Stimulated activated CD4-positive, alpha-beta T cell treated with anti-CD3 and anti-CD28 coated beads, Interleukin-2, amount 100 ng/mL, for 24 hours (primary cell): ENCODE results near the gene CEL.
"Not testable (repeated sequence)": the region's sequence is repeated elsewhere in the genome, so short reads cannot be mapped to it uniquely, and the experiment has no call there.

ENCODE experiments used
- DNase-seq, 2 donors: peaks; one replicate each; pipeline ENCODE4 v3.0.0-alpha.2; 2020

The CEL gene

DNA sequence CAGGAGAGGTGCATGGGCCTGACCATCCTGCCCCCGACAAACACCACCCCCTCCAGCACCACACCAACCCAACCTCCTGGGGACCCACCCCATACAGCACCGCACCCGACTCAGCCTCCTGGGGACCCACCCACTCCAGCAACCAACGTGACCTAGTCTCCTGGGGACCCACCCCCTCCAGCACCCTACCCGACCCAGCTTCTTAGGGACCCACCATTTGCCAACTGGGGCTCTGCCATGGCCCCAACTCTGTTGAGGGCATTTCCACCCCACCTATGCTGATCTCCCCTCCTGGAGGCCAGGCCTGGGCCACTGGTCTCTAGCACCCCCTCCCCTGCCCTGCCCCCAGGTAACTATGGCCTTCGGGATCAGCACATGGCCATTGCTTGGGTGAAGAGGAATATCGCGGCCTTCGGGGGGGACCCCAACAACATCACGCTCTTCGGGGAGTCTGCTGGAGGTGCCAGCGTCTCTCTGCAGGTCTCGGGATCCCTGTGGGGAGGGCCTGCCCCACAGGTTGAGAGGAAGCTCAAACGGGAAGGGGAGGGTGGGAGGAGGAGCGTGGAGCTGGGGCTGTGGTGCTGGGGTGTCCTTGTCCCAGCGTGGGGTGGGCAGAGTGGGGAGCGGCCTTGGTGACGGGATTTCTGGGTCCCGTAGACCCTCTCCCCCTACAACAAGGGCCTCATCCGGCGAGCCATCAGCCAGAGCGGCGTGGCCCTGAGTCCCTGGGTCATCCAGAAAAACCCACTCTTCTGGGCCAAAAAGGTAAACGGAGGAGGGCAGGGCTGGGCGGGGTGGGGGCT lies 4.6 kb downstream of the CEL start:
- DNase-seq: no peak

DNA sequence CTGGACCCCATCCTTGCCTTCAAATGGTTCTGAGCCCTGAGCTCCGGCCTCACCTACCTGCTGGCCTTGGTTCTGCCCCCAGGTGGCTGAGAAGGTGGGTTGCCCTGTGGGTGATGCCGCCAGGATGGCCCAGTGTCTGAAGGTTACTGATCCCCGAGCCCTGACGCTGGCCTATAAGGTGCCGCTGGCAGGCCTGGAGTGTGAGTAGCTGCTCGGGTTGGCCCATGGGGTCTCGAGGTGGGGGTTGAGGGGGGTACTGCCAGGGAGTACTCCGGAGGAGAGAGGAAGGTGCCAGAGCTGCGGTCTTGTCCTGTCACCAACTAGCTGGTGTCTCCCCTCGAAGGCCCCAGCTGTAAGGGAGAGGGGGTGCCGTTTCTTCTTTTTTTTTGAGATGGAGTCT lies 5.2 kb downstream of the CEL start:
- DNase-seq: no peak

DNA sequence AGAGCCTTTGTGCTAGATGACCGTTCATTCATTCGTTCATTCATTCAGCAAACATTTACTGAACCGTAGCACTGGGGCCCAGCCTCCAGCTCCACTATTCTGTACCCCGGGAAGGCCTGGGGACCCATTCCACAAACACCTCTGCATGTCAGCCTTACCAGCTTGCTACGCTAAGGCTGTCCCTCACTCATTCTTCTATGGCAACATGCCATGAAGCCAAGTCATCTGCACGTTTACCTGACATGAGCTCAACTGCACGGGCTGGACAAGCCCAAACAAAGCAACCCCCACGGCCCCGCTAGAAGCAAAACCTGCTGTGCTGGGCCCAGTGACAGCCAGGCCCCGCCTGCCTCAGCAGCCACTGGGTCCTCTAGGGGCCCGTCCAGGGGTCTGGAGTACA lies 6.0 kb downstream of the CEL start:
- no peak for DNase-seq

DNA sequence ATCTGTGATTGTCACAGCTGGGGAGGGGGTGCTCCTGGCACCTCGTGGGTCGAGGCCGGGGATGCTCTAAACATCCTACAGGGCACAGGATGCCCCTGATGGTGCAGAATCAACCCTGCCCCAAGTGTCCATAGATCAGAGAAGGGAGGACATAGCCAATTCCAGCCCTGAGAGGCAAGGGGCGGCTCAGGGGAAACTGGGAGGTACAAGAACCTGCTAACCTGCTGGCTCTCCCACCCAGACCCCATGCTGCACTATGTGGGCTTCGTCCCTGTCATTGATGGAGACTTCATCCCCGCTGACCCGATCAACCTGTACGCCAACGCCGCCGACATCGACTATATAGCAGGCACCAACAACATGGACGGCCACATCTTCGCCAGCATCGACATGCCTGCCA lies 6.7 kb downstream of the CEL start:
- DNase-seq: not testable (repeated sequence)

DNA sequence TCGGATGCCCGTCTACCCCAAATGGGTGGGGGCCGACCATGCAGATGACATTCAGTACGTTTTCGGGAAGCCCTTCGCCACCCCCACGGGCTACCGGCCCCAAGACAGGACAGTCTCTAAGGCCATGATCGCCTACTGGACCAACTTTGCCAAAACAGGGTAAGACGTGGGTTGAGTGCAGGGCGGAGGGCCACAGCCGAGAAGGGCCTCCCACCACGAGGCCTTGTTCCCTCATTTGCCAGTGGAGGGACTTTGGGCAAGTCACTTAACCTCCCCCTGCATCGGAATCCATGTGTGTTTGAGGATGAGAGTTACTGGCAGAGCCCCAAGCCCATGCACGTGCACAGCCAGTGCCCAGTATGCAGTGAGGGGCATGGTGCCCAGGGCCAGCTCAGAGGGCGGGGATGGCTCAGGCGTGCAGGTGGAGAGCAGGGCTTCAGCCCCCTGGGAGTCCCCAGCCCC lies 8.8 kb downstream of the CEL start:
- not testable (repeated sequence) for DNase-seq

DNA sequence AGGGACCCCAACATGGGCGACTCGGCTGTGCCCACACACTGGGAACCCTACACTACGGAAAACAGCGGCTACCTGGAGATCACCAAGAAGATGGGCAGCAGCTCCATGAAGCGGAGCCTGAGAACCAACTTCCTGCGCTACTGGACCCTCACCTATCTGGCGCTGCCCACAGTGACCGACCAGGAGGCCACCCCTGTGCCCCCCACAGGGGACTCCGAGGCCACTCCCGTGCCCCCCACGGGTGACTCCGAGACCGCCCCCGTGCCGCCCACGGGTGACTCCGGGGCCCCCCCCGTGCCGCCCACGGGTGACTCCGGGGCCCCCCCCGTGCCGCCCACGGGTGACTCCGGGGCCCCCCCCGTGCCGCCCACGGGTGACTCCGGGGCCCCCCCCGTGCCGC lies 9.2 kb downstream of the CEL start:
- DNase-seq: not testable (repeated sequence)

DNA sequence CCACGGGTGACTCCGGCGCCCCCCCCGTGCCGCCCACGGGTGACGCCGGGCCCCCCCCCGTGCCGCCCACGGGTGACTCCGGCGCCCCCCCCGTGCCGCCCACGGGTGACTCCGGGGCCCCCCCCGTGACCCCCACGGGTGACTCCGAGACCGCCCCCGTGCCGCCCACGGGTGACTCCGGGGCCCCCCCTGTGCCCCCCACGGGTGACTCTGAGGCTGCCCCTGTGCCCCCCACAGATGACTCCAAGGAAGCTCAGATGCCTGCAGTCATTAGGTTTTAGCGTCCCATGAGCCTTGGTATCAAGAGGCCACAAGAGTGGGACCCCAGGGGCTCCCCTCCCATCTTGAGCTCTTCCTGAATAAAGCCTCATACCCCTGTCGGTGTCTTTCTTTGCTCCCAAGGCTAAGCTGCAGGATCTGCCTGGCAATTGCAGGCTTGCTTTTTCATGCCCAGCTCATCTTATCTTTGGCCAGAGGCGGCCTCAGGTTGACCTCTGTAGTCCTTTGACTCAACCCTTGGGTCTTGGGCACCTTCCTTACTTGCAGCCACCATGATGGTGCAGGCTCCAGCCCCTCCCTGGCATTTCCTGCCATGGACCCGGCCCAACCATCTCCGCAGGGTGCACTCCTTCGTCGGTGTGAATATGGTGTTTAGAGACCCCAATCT lies 9.8 kb downstream of the CEL start:
- no peak for DNase-seq

DNA sequence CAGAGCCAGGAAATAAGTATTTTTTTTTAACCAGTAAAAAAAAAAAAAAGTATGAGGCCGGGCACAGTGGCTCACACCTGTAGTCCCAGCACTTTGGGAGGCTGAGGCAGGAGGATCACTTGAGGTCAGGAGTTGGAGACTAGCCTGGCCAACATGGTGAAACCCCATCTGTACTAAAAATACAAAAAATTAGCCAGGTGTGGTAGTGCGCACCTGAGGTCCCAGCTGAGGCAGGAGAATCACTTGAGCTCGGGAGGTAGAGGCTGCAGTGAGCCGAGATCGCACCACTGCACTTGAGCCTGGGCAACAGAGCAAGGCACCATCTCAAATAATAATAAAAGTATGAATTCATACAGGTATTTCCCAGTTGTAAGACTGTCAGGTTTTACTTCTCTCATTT lies 10.4 kb downstream of the CEL start:
- DNase-seq: not testable (repeated sequence)

DNA sequence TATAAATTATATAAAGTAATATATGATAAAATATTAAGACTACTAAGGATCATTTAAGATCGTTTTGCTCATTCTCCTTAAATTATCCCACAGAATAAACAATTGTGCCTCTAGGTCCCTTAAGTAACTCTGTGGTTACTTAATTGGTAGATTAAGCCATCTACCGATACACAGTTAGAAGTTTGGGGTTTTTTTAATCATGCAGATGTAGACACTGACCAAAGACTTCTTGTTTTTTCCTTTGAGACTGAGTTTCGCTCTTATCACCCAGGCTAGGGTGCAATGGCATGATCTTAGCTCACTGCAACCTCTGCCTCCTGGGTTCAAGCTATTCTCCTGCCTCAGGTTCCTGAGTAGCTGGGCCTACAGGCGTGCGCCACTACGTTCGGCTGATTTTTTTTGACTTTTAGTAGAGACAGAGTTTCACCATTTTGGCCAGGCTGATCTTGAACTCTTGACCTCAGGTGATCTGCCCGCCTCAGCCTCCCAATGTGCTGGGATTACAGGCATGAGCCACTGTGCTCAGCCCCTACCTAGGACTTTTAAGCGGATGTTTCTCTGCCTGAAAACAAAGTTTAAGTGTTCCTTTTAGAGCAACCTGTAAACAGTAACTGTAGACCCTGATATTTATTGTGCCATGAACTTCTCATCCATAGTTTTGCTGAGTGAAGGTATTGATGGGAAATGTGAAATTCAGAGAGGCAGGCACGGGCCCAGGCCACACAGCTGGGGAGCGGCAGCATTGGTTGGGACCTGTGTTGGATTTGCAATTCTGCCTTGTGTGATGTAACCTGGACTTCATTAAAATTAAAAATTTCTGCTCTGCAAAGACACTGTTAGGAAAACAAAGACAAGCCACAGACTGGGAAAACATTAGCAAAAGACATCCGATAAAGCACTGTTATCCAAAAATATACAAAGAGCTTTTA lies 11.6 kb downstream of the CEL start:
- DNase-seq: no peak

DNA sequence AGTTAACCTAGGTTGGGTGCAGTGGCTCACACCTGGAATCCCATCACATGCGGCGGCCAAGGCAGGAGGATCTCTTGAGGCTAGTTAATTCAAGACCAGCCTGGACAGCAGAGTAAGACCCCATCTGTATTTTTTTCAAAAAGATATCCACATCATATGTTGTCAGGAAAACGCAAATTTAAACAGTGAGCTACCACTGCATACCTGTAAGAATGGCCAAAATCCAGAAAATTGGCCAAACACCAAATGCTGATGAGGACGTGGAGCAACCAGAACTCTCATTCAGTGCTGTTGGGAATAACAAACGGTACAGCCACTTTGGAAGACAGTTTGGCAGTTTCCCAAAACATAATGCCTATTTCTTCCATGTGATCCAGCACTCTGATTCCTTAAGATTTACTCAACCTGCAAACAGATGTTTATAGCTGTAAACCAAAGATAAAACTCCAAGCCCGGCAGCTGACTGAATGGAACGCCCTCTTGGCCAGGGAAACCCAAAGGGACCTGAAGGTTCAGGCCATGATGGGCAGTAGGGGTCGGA lies 12.4 kb downstream of the CEL start:
- DNase-seq: no peak

DNA sequence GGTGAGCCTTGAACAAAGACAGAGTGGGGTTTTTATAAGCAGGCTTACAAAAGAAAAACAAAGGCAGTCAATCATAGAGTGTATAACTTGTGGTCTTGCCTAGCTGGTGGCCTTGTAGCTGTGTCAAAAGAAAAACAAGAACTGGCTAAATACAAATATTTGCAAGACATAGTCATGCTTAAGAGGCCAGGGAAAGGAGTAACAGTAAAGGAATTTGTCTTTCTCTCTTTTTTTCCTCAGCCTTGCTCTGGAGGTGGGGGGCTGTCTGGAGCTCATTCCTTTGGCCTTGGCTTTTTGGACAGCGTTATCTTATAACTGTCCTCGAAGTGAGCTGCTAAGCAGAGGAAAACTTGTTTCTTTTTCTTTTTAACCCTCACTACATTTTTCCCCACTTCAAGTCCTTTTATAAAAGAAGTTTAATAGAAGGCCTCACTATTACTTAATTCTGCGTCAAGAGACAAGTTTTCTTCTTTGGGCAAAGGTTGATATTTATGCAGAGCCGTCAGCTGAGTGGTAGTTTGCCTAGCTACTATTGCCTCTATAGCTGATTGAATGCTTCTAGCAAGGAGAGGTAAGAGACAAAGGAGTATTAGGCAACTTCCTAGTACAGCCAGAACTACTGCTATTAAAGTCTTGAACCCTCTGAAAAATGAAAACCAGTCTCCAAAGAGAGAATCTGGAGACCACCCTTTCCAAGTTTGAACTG lies 14.3 kb downstream of the CEL start:
- DNase-seq: no peak

DNA sequence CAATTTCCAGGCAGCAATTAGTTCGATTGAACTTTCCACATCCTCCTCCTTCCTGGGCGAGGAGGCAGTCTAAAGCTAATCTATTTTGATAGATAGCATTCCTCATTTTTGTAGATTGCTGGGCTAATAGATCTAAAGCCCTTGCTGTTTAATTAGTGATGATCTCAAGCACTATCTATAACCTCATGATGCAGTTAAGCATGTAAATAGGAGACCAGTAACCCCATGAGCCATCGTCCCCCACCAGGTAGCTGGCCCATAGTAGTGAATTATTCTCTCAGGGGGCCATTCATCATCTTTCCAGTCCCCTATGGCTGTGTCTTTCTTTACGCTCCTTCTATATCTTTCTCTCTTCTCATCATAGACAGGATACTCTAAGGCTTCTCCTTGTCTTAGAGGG lies 14.9 kb downstream of the CEL start:
- no peak for DNase-seq

DNA sequence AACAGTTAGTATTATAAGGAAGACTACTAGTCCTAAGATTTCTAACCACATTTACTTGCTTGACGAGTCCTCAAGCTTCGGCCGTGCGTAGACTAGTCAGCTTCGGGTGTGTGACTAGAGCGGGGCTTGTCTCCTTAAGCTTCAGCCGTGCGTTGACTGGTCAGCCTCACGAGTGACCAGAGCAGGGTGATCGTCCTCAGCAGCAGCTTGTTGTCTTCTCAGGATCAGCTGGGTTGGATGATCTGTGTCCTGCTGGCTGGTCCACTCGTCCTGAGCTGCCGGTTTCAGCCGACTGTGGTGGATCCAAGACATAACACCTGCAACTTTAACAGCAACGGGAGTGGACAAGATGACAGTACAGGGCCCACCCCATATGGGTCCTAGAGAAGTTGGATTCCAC lies 16.7 kb downstream of the CEL start:
- no peak for DNase-seq

DNA sequence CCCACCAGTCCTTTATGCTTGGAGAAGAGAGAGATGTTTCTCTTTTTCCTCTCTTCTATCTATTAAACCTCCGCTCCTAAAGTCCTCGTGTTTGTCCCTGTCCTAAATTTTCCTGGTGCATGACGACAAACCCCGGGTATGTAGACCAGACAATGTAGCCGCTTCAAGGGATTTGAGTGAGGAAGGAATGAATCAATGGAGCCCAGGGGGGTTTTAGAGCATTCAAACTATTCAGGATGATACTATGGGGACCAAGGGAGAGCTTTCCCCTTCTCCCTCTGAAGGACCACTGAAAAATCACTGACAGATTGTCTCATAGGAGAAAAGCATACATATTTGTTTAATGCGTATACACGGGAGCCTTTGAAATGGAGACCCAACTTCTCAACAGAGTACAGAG lies 18.4 kb downstream of the CEL start:
- no peak for DNase-seq

DNA sequence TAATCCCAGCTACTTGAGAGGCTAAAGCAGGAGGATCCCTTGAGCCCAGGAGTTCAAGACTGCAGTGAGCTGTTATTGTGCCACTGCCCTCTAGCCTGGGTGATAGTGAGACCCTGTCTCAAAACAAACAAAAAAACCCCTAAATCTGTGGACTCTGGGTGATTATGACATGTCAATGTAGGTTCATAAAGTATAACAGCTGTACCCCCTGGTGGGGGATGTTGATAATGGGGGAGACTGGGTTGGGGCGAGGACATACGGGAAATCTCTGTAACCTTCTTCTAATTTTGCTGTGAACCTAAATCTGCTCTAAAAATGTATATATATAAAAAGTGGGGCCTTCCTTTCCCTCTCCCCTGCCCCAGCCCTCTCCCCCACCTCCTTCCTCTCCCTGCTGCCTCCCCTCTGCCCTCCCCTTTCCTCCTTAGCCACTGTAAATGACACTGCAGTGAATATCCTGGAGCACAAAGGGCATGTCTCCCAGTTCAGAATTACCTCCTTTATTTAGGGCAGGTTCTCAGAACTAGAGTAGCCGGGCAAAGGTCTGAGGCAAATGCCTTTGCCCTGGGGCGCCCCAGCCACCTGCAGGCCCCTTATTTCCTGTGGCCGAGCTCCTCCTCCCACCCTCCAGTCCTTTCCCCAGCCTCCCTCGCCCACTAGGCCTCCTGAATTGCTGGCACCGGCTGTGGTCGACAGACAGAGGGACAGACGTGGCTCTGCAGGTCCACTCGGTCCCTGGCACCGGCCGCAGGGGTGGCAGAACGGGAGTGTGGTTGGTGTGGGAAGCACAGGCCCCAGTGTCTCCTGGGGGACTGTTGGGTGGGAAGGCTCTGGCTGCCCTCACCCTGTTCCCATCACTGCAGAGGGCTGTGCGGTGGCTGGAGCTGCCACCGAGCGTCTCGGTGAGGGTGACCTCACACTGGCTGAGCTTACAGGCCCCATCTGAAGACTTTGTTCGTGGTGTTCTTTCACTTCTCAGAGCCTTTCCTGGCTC lies 19.3 kb downstream of the CEL start:
- DNase-seq: not testable (repeated sequence)

DNA sequence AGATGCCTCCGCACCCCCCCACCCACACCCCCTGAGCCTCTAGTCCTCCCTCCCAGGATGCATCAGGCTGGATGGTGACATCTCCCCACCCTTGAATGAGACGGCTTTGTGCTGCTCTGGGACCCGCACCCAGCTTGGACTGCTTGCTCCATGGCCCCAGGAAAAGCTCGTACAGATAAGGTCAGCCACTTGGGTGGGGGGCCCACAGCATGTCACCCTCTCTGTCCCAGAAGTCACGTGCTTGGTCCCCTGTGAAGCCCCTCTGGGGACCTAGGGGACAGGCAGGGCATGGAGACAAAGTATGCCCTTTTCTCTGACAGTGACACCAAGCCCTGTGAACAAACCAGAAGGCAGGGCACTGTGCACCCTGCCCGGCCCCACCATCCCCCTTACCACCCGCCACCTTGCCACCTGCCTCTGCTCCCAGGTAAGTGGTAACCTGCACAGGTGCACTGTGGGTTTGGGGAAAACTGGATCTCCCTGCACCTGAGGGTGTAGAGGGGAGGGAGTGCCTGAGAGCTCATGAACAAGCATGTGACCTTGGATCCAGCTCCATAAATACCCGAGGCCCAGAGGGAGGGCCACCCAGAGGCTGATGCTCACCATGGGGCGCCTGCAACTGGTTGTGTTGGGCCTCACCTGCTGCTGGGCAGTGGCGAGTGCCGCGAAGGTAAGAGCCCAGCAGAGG lies 20.3 kb downstream of the CEL start:
- DNase-seq: not testable (repeated sequence)

DNA sequence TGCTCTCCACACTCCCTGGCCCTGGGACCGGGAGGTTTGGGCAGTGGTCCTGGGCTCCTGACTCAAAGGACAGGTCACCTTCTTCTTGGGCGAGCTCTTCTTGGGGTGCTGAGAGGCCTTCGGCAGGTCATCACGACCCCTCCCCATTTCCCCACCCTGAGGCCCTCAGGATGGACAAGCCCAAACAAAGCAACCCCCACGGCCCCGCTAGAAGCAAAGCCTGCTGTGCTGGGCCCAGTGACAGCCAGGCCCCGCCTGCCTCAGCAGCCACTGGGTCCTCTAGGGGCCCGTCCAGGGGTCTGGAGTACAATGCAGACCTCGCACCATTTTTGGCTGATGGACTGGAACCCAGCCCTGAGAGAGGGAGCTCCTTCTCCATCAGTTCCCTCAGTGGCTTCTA lies 21.9 kb downstream of the CEL start:
- DNase-seq: not testable (repeated sequence)

DNA sequence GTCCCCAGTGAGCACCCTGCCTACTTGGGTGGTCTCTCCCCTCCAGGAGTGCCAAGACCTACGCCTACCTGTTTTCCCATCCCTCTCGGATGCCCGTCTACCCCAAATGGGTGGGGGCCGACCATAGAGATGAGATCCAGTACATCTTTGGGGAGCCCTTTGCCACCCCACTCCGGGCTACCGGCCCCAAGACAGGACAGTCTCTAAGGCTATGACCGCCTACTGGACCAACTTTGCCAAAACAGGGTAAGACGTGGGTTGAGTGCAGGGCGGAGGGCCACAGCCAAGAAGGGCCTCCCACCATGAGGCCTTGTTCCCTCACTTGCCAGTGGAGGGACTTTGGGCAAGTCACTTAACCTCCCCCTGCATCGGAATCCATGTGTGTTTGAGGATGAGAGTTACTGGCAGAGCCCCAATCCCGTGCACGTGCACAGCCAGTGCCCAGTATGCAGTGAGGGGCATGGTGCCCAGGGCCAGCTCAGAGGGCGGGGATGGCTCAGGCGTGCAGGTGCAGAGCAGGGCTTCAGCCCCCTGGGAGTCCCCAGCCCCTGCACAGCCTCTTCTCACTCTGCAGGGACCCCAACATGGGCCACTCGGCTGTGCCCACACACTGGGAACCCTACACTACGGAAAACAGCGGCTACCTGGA lies 24.6 kb downstream of the CEL start:
- DNase-seq: not testable (repeated sequence)

DNA sequence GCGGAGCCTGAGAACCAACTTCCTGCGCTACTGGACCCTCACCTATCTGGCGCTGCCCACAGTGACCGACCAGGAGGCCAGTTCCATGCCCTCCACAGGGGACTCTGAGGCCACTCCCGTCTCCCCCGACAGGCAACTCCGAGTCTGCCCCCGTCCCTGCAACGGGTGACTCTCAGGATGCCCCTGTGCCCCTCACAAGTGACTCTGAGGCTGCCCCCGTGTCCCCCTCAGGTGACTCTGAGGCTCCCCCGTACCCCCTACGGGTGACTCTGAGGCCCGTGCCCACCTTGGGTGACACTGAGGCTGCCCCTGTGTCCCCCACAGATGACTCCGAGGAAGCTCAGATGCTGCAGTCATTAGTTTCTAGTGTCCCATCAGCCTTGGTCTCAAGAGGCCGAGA lies 25.1 kb downstream of the CEL start:
- no peak for DNase-seq
